HepG2 (cell line): ENCODE results near the gene ELMO2. TPM values are rescaled to one million over a fixed set of nuclear protein-coding genes. Genes with fewer than 3 reads are reported as not detected.

Source experiments
- ADNP ChIP-seq: sonication (generic); formaldehyde crosslinking; IDR thresholded peaks from 2 replicates; pipeline ENCODE4 v1.4.0; 2020; ENCODE audit warnings: missing genetic modification reagents
- HOXA7 ChIP-seq: sonication (generic); formaldehyde crosslinking; IDR thresholded peaks from 2 replicates; pipeline ENCODE4 v1.8.1; 2022; ENCODE audit warnings: mild to moderate bottlenecking, missing genetic modification reagents, moderate library complexity
- PRPF4 ChIP-seq: fragments of 200-400 bp; formaldehyde crosslinking; IDR thresholded peaks from 2 replicates; pipeline ENCODE4 v1.6.1; 2016; ENCODE audit warnings: low read length, low read depth; ENCODE audit not compliant: poor library complexity, severe bottlenecking
- ZFP90 ChIP-seq: sonication (generic); formaldehyde crosslinking; IDR thresholded peaks from 2 replicates; pipeline ENCODE4 v1.8.0; 2022; ENCODE audit warnings: missing genetic modification reagents, mild to moderate bottlenecking, inconsistent platforms, borderline replicate concordance
- ZNF30 ChIP-seq: sonication (generic); formaldehyde crosslinking; IDR thresholded peaks from 2 replicates; pipeline ENCODE4 v1.5.0; 2020; ENCODE audit warnings: mild to moderate bottlenecking, missing genetic modification reagents
- ZNF530 ChIP-seq: sonication (generic); formaldehyde crosslinking; IDR thresholded peaks from 2 replicates; pipeline ENCODE4 v1.5.0; 2020; ENCODE audit warnings: low read depth, mild to moderate bottlenecking, missing genetic modification reagents
- ZNF777 ChIP-seq: sonication (generic); formaldehyde crosslinking; IDR thresholded peaks from 2 replicates; pipeline ENCODE4 v1.4.0; 2020; ENCODE audit warnings: missing genetic modification reagents
- ZNF891 ChIP-seq: sonication (generic); formaldehyde crosslinking; IDR thresholded peaks from 2 replicates; pipeline ENCODE4 v1.5.0; 2020; ENCODE audit warnings: mild to moderate bottlenecking, missing genetic modification reagents
- ZSCAN12 ChIP-seq: sonication (generic); formaldehyde crosslinking; IDR thresholded peaks from 2 replicates; pipeline ENCODE4 v1.9.0; 2021; ENCODE audit warnings: mild to moderate bottlenecking, missing genetic modification reagents
- polyA plus RNA-seq, 8 experiments: library from polyadenylated mRNA; depleted of rRNA in 3 of 8; stranded (reverse) in 7 of 8; unstranded in 1 of 8; fragments of >200 nt; fragmentation: Illumina TruSeq in 4 of 8; extraction: Trizol in 4 of 8; gene quantifications; 2 replicates each; pipeline versions ENCODE4 v1.2.1 to v1.2.3, GENCODE V29; 2011 to 2016; ENCODE audit warnings: low read depth in 4 of 8, missing spikeins in 1 of 8, mixed read lengths in 1 of 8; ENCODE audit not compliant: insufficient read depth in 1 of 8
- total RNA-seq, 5 experiments: library from RNA; depleted of rRNA; stranded (reverse); fragments of >200 nt; fragmentation: Illumina TruSeq; extraction: Trizol; gene quantifications; 2 replicates each; pipeline ENCODE4 v1.2.3, GENCODE V29; 2016; ENCODE audit warnings: low read depth in 1 of 5
- TF ChIP-seq, protein P1 (sequence below): sonication (generic); formaldehyde crosslinking; IDR thresholded peaks from 2 replicates; pipeline ENCODE4 v1.5.1; 2020; ENCODE audit warnings: mild to moderate bottlenecking, missing genetic modification reagents, moderate library complexity
- TF ChIP-seq, protein P2 (sequence below), 2 experiments: sonication (generic) in 1 of 2; formaldehyde crosslinking in 1 of 2; IDR thresholded peaks; 2 replicates each; pipeline versions ENCODE4 v1.4.0 to v1.6.1; 2016 to 2020; ENCODE audit warnings: borderline replicate concordance in 1 of 2, low read depth in 1 of 2, mild to moderate bottlenecking in 1 of 2, missing genetic modification reagents in 1 of 2
- TF ChIP-seq, protein P3 (sequence below): sonication (generic); formaldehyde crosslinking; IDR thresholded peaks from 2 replicates; pipeline ENCODE4 v1.5.0; 2020; ENCODE audit warnings: missing genetic modification reagents, mild to moderate bottlenecking, borderline replicate concordance
- TF ChIP-seq, protein P4 (sequence below): sonication (generic); formaldehyde crosslinking; IDR thresholded peaks from 2 replicates; pipeline ENCODE4 v1.8.0; 2022; ENCODE audit warnings: mild to moderate bottlenecking, missing genetic modification reagents; ENCODE audit not compliant: insufficient replicate concordance
- TF ChIP-seq, protein P5 (sequence below): sonication (generic); formaldehyde crosslinking; IDR thresholded peaks from 2 replicates; pipeline ENCODE4 v1.4.0; 2020; ENCODE audit warnings: mild to moderate bottlenecking, low read depth, missing genetic modification reagents
- TF ChIP-seq, protein P6 (sequence below): sonication (generic); formaldehyde crosslinking; IDR thresholded peaks from 2 replicates; pipeline ENCODE4 v1.8.0; 2022; ENCODE audit warnings: missing genetic modification reagents, low read depth, mild to moderate bottlenecking, borderline replicate concordance

Gene ELMO2
- total and polyA plus RNA-seq, 2 of the 13 experiments (the other 11 are each of a cell fraction or from before 2014, with no cell fraction given) = 30.6 to 35.7 TPM

DNA sequence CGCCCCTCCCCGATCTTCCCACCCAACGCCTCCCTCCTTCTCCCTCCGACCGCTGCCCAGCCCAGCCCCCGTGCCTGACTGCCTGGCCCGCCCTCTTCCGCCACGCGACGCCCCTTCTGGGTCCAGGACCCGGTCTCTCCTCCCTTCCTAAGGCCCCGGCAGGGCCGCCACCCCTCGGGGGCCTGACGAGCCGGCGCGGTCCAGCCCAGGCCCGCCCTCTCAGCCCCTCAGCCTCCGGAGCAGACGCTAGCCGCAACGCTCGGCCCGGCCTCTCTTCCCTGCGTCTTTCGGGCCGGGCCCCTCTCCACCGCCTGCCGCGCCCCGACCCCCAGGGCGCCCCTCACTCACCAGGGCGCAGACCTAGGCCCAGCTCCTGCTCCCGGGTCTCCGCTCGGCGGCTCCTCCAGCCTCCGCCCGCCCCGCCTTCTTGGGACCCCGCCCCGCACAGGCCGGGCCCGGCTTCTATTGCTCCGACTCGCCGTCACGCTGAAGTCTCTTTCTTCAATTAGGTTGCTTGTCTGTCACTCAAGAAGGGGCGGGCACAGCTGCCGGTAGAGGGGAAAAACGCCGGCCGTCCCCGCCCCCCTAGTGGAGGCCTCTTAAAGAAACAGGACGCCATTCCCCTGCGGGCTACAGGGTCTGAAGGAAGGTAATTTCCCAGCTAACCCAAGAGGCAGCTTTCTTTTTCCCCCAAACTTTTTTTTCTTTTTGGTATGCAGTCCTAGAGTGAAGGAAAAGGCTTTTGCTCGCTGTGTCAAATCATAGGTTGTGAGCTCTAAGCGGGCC is at the start of gene ELMO2 (continued):
- TF ChIP-seq ZNF891 (peak; percentile 23), PRPF4 (no peak), ZNF30 (peak; percentile 67; the same call in 1 of the 2 replicates), ZFP90 (CRISPR knock-in tag) (peak; percentile 63; the same call in 1 of the 2 replicates), ZSCAN12 (peak; percentile 92), HOXA7 (no peak), ADNP (CRISPR knock-in tag) (no peak), ZNF777 (CRISPR knock-in tag) (peak; percentile 72; the same call in 1 of the 2 replicates), ZNF530 (no peak)
- TF ChIP-seq, protein P1, sequence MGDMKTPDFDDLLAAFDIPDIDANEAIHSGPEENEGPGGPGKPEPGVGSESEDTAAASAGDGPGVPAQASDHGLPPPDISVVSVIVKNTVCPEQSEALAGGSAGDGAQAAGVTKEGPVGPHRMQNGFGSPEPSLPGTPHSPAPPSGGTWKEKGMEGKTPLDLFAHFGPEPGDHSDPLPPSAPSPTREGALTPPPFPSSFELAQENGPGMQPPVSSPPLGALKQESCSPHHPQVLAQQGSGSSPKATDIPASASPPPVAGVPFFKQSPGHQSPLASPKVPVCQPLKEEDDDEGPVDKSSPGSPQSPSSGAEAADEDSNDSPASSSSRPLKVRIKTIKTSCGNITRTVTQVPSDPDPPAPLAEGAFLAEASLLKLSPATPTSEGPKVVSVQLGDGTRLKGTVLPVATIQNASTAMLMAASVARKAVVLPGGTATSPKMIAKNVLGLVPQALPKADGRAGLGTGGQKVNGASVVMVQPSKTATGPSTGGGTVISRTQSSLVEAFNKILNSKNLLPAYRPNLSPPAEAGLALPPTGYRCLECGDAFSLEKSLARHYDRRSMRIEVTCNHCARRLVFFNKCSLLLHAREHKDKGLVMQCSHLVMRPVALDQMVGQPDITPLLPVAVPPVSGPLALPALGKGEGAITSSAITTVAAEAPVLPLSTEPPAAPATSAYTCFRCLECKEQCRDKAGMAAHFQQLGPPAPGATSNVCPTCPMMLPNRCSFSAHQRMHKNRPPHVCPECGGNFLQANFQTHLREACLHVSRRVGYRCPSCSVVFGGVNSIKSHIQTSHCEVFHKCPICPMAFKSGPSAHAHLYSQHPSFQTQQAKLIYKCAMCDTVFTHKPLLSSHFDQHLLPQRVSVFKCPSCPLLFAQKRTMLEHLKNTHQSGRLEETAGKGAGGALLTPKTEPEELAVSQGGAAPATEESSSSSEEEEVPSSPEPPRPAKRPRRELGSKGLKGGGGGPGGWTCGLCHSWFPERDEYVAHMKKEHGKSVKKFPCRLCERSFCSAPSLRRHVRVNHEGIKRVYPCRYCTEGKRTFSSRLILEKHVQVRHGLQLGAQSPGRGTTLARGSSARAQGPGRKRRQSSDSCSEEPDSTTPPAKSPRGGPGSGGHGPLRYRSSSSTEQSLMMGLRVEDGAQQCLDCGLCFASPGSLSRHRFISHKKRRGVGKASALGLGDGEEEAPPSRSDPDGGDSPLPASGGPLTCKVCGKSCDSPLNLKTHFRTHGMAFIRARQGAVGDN (CRISPR knock-in tag) = peak; percentile 81
- TF ChIP-seq, protein P2, sequence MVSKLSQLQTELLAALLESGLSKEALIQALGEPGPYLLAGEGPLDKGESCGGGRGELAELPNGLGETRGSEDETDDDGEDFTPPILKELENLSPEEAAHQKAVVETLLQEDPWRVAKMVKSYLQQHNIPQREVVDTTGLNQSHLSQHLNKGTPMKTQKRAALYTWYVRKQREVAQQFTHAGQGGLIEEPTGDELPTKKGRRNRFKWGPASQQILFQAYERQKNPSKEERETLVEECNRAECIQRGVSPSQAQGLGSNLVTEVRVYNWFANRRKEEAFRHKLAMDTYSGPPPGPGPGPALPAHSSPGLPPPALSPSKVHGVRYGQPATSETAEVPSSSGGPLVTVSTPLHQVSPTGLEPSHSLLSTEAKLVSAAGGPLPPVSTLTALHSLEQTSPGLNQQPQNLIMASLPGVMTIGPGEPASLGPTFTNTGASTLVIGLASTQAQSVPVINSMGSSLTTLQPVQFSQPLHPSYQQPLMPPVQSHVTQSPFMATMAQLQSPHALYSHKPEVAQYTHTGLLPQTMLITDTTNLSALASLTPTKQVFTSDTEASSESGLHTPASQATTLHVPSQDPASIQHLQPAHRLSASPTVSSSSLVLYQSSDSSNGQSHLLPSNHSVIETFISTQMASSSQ (IDR thresholded peaks at IDR 0.05; ENCODE audit: low read depth) = 0 out of 2 replicates have a peak, but pooled peaks have one; percentile 18
- TF ChIP-seq, protein P2 (CRISPR knock-in tag; IDR thresholded peaks at IDR 0.05; ENCODE audit: borderline replicate concordance) = peak; percentile 69
- TF ChIP-seq, protein P3, sequence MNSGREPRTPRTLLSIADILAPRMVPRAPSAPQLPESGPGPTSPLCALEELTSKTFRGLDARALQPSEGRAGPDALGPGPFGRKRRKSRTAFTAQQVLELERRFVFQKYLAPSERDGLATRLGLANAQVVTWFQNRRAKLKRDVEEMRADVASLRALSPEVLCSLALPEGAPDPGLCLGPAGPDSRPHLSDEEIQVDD (CRISPR knock-in tag) = 0 out of 2 replicates have a peak, but pooled peaks have one; percentile 9
- TF ChIP-seq, protein P4, sequence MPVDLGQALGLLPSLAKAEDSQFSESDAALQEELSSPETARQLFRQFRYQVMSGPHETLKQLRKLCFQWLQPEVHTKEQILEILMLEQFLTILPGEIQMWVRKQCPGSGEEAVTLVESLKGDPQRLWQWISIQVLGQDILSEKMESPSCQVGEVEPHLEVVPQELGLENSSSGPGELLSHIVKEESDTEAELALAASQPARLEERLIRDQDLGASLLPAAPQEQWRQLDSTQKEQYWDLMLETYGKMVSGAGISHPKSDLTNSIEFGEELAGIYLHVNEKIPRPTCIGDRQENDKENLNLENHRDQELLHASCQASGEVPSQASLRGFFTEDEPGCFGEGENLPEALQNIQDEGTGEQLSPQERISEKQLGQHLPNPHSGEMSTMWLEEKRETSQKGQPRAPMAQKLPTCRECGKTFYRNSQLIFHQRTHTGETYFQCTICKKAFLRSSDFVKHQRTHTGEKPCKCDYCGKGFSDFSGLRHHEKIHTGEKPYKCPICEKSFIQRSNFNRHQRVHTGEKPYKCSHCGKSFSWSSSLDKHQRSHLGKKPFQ = peak; percentile 86
- TF ChIP-seq, protein P5, sequence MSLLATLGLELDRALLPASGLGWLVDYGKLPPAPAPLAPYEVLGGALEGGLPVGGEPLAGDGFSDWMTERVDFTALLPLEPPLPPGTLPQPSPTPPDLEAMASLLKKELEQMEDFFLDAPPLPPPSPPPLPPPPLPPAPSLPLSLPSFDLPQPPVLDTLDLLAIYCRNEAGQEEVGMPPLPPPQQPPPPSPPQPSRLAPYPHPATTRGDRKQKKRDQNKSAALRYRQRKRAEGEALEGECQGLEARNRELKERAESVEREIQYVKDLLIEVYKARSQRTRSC = peak; percentile 43; the same call in 1 of the 2 replicates
- TF ChIP-seq, protein P6, sequence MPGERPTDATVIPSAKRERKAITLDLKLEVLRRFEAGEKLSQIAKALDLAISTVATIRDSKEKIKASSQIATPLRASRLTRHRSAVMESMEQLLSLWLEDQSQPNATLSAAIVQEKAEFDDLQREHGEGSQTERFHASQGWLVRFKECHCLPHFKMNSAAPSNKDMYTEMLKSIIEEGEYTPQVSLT (CRISPR knock-in tag) = 0 out of 2 replicates have a peak, but pooled peaks have one; percentile 11
